Left ventricle myocardium superior (tissue), 1 donor: ENCODE data around the gene PEX5L. TPM values are rescaled to one million over a fixed set of nuclear protein-coding genes. Genes with fewer than 3 reads are reported as not detected.
"Not testable (repeated sequence)": the region's sequence is repeated elsewhere in the genome, so short reads cannot be mapped to it uniquely, and the experiment has no call there.

Experiments
- ATAC-seq: fragments of 200-7000 bp; cut with Tn5 transposase; one replicate; pipeline ENCODE4 v1.9.1; 2020; ENCODE audit warnings: mild to moderate bottlenecking, moderate library complexity
- DNase-seq: peaks from one replicate; pipeline ENCODE4 v3.0.0-alpha.2; 2020
- intact Hi-C: fragments of 100-400 bp; cut with micrococcal nuclease; formaldehyde crosslinking; loops from one replicate; pipeline ENCODE4 v1.11.0; 2022
- long read RNA-seq: library from polyadenylated mRNA; unstranded; transcript quantifications from one replicate; pipeline ENCODE4 v2.0.0, GENCODE V29; 2021
- total RNA-seq: library from RNA; stranded (reverse); fragmentation: NEBNext Ultra II Directional; extraction: Animal tissue kit (Norgen Biotek cat#: 25700); gene quantifications from one replicate; pipeline ENCODE4 v1.2.1, GENCODE V29; 2021
- donor health status: DM: no; HTN: yes; CAD: no; lungs with severe emphysema.

The PEX5L gene, protein sequence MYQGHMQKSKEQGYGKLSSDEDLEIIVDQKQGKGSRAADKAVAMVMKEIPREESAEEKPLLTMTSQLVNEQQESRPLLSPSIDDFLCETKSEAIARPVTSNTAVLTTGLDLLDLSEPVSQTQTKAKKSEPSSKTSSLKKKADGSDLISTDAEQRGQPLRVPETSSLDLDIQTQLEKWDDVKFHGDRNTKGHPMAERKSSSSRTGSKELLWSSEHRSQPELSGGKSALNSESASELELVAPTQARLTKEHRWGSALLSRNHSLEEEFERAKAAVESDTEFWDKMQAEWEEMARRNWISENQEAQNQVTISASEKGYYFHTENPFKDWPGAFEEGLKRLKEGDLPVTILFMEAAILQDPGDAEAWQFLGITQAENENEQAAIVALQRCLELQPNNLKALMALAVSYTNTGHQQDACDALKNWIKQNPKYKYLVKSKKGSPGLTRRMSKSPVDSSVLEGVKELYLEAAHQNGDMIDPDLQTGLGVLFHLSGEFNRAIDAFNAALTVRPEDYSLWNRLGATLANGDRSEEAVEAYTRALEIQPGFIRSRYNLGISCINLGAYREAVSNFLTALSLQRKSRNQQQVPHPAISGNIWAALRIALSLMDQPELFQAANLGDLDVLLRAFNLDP
- total RNA-seq, result 0.57 TPM
- long read RNA-seq, result 0 reads

DNA sequence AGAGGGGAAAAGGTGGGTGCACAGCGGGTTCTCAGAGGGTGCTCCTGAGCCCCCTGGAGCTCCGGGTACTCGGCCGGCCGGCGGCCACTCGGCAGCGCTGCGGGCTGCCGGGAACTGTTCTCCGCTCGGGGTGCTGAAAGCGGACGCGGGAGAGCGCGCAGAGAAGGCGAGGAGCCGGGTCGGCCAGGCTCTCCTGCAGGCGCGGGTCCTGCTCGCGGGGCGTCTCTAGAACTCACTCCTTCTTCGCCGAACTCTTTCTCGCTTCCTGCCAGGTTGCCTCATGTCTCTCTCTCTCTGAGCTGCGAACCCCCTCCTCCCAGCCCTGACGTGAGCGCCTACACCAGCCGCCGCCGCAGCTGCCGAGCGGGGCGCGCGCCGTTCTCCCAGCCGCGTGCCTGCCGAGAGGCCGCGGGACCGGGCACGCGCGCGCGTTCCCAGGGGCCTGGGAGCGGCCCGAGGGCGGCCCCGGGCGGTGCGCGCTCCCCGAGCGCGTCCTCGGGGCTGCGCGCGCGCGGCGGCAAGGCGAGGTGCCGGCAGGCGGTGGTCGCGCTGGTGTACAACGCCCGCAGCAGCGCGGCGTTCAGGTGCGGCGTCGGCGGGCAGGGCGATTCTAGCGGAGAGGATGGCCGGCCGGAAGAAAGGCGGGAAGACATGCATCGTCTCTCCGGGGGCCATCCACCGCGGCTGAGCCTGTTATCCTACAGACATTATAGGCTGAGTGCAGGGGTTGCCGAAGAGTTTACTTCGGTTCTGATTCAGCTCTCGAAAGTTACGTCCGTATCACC lies at the start of gene PEX5L:
Gene PEX5L, minus strand, starts transcription at position 267 of the 785 bp plus-strand sequence. CDS start 338 bp downstream, outside the sequence.
- intact Hi-C loops, result no loop called here
- DNase-seq, result peak; percentile 55
- ATAC-seq, result peak; percentile 72

DNA sequence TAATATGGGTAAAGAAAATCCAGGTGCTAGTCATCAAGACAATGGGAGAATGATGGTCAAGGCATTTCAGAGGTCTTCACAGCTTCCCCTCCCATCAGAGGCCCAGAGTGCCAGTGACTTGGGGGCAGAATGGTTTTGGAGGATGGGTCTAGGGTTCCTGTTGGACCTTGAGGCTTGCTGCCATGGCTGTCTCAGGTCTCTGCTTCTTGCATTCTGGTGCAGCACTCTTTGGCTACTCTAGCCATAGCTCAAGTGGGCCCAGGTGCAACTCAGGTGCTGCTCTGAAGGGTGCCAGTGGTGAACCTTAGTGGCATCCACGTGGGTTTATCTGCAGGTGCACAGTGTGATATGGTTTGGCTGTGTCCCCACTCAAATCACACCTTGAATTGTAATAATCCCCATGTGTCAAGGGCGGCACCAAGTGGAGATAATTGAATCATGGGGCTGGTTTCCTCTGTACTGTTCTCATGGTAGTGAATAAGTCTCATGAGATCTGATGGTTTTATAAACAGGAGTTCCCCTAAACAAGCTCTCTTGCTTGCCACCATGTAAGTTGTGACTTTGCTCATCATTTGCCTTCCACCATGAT lies 48.5 kb upstream of the PEX5L start:
- intact Hi-C loops, result no loop called here
- DNase-seq (no peak), ATAC-seq (no peak)

DNA sequence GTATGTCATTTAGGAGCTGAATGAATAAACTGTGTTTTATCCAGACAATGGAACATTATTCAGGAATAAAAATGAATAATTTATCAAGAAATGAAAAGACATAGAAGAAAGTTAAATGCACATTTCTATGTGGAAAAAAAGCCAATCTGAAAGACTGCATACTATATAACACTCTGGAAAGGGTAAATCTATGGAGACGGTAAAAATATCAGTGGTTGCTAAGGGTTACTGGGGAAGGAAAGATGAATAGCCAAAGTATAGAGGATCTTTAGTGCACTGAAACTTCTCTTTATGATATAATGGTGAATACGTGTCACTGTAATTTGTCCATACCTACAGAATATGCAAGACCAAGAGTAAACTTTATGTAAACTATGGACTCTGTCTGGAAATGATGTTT lies 46.0 kb upstream of the PEX5L start:
- DNase-seq (no peak), ATAC-seq (no peak)
- intact Hi-C loops, result no loop called here

DNA sequence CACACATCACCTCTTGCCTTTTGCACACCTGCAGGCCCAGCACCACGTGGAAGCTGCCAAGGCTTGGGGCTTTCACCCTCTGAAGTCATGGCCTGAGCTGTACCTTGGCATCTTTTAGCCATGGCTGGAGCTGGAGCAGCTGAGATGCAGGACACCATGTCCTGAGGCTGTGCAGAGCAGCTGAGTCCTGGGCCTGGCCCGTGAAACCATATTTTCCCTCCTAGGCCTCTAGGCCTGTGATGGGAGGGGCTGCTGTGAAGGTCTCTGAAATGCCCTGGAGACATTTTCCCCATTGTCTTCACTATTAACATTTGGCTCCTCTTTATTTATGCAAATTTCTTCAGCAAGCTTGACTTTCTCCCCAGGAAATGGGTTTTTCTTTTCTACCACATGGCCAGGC lies 41.9 kb upstream of the PEX5L start:
- ATAC-seq, result no peak
- no peak for DNase-seq
- intact Hi-C loops, result no loop called here

DNA sequence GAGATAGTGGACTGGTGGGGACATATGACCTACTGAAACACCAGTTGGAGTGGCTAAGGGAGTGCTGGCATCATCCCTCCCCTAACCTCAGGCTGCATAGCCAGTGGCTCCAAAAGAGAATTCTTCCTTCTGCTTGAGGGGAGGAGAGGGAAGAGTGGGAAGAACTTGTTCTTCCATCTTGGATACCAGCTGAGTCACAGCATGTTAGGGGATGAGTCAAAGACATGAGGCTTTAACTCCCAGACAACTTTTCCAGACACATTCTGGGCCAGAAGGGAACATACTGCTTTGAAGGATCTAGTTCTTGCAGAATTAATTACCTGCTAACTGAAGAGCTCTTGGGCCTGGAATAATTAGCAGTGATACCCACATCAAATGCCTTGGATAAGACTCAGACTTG lies 36.8 kb upstream of the PEX5L start:
- no peak for ATAC-seq
- intact Hi-C loops, result no loop called here

DNA sequence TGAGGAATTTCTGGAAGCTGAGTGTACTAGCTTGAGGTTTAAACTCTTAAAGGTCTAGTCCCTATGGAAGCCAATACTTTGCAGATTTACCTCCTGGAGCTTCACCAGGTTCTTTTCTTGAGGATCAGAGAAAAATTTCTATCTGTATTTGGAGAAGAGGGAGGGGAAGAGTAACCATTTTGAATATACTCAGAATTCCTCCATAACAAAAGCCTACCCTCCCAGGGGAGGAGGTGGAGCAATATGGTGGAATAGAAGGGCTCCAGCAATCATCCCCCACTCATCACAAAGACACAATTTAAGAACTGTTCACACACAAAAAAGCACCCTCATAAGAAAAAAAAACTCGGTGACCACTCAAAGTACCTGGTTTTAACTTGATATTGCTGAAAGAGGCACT lies 36.0 kb upstream of the PEX5L start:
- intact Hi-C loops, result no loop called here
- ATAC-seq, result no peak
- DNase-seq, result no peak

More for the DNA sequence above, 36.8 kb upstream of the PEX5L start:
- no peak for DNase-seq

DNA sequence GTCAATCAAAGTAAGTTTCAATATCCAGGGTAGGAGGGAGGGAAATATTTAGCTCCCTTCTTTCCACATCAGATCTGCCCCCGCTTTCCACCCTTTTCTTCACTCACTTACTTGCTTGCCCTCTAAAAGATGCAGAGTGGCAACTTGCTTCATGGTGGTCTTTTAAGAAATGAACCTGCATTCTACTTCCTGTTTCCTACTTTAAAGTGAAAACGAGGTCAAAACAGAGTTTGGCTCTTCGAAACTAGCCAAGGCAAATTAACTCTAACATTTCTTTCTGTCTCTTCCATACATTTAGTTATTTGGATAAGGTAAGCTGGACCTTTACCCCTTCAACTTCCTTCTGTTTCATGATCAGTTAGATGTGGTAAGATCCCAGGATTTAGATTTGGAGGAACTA lies 34.2 kb upstream of the PEX5L start:
- ATAC-seq (no peak), DNase-seq (no peak)
- intact Hi-C loops, result no loop called here

DNA sequence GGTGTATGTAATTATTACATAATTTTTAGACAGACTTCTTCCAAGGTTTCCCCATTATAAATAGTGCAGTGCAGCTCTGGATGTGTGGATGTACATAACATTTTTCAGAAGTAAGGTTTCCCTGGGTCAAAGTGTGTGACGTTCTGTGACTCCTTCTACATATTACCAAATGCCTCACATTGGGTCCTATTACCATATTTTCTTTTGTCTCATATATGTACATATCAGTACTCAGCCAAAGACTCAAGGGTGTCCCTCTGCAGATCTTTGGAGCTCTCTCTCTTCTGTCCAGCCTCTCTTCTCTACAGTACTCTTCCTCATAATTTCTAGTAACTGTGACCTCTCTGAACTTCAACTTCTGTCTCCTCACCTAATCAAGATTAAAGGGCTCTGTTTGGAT lies 31.3 kb upstream of the PEX5L start:
- intact Hi-C loops, result no loop called here
- DNase-seq (no peak), ATAC-seq (no peak)

DNA sequence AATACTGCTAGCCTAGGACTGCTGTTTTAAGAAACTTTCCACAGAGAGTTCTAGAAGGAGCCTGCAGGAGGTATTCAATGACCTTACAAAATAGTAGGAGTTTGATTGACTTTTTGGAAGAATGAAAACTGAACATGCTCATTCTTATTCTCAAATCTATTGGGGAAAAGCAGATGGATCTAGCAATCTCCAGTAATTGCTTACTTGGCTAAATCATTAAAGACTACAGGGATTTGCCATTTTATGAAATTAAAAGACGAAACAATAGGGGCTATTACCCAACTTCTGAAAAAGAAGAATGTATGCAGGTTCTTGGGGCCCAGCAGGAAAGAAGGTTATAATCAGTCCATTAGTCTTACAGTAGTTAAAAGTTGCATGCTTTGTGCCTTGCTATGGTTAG lies 29.9 kb upstream of the PEX5L start:
- ATAC-seq (no peak), DNase-seq (no peak)
- intact Hi-C loops, result no loop called here

DNA sequence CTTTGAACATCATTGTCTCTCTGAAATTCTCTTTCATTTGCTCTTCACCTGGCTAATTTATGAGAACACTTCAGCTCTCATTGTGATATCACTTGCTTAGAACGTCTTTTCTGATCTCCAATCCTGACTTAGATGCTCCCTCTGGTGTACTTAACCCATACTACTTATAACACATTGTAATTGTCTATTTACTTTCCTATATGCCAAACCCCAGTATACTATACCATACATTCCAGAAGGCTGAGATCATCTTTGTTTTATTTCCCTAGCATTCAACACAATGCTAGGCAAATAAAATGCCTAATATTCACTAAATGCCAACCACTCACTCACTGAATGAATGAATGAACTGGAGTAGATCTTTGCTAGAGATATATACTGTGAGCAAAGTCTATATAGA lies 27.0 kb upstream of the PEX5L start:
- intact Hi-C loops, result no loop called here
- ATAC-seq (no peak), DNase-seq (no peak)

DNA sequence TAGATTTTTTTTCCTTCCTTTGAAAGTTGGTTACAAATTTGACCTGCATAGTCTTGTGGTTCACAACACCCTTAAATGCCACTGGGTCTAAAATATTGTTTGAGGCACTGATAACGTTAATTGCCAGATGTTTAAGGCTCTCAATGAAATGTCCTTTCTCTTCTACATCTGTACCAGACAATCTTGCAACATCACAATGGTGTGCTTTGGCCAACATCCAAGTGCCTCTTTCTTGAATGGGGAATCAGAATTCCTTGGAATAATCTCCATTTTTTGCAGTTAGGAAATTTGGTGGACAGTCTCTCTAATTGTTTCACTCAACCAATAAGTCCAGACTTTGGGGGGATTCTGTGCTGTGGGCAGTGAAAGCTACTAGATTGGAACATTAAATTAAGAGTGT lies 26.0 kb upstream of the PEX5L start:
- ATAC-seq (no peak), DNase-seq (no peak)
- intact Hi-C loops, result no loop called here

DNA sequence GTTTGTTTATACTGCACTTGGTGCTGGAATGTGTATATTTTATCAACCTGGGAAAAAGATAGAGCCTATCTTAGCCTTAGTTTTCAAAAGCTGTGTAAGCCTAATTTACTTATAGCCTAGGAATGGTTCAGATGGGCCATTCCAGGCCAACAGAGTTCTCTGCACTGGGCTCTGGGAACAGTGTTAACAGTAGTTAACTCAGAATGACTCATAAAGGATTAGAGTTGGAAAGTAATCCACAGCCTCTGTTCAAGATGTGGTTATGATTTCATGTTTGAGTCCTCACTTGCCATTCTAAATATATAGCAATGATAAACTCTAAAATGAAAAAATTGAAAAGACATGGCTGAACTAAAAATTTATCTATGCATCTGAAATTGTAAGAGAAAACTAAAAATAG lies 22.6 kb upstream of the PEX5L start:
- ATAC-seq (no peak), DNase-seq (no peak)
- intact Hi-C loops, result no loop called here

DNA sequence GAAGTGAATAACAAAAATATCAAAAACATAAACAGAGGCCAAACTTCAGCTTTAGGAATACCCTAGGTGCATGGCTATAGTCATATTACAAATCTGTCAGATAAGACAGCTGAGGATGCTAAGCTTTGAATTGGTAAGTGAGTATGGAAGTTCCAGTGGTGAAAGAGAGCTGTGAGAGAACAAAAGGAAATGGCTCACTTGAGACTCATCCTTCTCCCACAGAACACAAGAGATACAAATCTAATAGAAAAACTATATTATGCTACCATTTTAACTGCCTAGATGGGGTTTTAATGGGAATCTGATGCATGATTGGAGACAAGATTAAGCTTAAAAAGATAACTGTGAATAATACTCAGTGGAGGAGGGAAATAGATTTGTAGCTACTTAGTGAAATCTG lies 21.5 kb upstream of the PEX5L start:
- DNase-seq, result no peak
- no peak for ATAC-seq
- intact Hi-C loops, result no loop called here

DNA sequence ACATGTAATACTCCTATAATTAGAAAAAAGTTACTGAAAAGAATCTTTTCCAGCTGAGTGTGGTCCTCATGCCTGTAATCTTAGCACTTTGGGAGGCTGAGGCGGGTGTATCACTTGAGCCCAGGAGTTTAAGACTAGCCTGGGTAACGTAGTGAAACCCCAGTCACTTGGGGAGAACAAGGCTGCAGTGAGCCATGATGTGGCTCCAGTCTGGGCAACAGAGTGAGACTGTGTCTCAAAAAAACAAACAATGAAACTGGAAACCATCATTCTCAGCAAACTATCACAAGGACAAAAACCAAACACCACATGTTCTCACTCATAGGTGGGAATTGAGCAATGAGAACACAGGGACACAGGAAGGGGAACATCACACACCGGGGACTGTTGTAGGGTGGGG lies 18.9 kb upstream of the PEX5L start:
- intact Hi-C loops, ATAC-seq: not testable (repeated sequence)

DNA sequence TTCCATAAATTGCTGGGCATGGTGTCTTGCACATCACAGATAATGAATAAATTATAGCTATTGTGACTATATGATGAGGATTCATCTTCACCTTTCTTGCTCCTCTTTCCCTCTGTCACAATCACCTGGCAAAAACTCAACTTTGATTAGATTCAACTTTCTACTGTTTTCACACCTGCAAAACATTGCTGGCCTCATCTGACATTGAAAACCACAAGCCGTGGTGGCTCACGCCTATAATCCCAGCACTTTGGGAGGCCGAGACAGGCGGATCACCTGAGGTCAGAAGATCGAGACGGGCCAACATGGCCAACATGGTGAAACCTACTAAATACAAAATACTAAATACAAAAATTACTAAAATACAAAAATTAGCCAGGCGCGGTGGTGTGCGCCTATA lies 12.7 kb upstream of the PEX5L start:
- DNase-seq (no peak), ATAC-seq (no peak)
- intact Hi-C loops, result no loop called here

More for the DNA sequence above, 18.9 kb upstream of the PEX5L start:
- not testable (repeated sequence) for DNase-seq

DNA sequence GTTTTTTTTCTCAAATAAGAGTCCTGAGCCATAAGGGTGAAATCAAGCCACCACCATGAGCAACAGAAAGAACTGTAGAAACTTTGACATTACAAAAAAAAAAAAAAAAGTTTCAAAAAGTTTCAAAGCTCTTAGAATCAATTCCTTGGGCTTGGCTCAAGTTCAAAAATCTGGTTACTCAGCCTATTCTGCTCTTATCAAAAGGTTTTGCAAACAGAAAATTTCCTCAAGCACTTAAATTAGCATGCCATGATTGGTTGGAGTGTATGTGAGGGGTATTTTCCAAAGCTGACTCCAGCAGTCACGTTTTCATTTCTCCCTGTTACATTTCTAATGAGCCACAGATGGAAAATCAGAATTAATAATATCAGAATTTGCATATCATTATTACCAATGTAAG lies 12.1 kb upstream of the PEX5L start:
- DNase-seq (no peak), ATAC-seq (no peak)
- intact Hi-C loops, result no loop called here

DNA sequence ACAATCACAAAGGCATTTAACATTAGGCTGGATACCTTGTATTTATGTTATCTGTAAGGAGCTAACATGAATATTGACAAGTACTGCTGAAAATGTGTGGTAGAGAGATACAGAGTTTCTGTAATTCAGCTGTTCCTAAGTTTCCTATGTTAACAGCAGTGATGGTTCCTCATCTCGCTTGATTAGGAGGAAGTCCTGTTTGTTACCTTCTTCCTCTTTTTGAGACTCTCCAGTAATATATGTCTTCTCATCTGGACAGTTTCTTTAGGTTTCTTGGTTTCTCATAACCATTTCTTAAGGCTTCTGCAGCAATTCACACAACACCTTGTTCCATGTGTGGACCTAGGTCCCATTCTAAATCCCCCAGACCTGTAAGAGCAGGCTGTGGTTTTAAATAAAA lies 11.4 kb upstream of the PEX5L start:
- intact Hi-C loops, result no loop called here
- DNase-seq (no peak), ATAC-seq (no peak)

DNA sequence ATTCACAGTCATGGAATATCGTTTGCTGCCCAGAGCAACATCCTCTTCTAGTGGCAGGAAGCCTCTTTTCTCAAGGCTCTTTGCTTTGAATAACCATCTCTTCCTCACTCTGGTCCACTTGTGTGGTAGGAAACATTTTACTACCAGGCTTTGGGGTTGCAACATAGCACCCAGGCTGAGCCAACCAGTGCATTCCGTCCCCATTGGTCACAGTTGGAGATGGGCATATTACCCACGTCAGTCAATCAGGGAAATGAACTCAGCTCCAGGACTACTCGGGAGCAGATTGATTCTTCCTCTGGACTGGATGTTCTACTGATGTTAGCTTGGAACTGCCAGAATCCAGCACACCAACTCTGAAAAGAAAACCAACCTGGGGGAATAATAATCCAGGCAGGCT lies 4.2 kb upstream of the PEX5L start:
- DNase-seq (no peak), ATAC-seq (no peak)
- intact Hi-C loops, result no loop called here

DNA sequence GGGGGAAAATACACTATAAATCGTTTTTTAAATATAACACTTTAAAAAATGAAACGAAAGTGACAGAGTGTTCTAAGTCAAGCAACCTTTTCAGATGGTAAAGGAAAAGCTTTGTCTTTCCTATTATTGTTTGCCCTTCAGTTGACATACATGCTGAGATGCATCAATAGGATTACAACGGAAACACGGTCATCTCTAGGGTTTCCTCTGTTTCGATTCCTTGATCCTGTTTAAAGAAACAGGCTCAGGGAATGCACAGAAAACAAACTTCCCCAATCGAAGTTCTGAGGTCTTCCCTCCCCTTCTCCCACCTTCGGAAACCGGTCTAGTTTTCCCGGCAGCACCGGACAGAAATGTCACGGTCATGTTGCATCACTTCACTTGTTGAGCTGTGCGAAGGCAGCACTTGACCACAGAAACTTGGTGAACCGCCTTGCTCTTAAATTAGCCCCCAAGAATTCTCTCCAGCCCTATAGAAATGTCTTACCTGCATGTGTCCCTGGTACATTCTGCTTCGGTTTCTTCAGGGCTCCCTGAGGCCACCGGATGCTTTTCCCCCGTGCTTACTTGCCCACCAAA lies 556 bp downstream of the PEX5L start:
- intact Hi-C loops, result no loop called here
- no peak for ATAC-seq
- DNase-seq, result no peak

DNA sequence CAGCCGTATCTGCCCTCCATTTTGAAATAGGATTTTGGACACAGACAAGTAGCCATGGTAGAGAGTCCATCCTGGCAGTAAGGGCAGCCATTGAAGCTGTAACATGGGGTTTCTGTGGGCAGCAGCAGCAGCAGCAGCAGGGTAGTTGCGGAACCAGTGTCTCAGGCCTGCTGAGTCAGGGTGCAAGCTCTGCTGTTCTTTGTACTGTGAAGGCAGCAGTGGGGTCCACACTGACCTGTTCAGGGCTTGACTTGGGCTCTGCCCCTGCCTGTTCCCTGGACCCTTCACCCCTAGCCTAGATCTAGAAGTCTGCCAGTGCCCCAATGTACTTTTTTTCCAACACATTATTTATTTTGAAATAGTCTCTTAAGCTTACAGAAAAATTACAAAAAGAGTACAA lies 9.7 kb downstream of the PEX5L start:
- no peak for ATAC-seq
- intact Hi-C loops, result no loop called here

More for the DNA sequence above, 9.7 kb downstream of the PEX5L start:
- DNase-seq, result no peak
